Umbilical cord (tissue), 2 donors: Measurements from ENCODE around the gene BCAP31. TPM values are rescaled to one million over a fixed set of nuclear protein-coding genes. Genes with fewer than 3 reads are reported as not detected.
"Not testable (repeated sequence)": the region's sequence is repeated elsewhere in the genome, so short reads cannot be mapped to it uniquely, and the experiment has no call there.

Experiments
- DNase-seq: peaks from one replicate; pipeline ENCODE4 v3.0.0-alpha.2; 2015; ENCODE audit warnings: low spot score
- total RNA-seq: library from RNA; depleted of rRNA; stranded (reverse); fragments of >200 nt; gene quantifications from one replicate; pipeline ENCODE4 v1.2.3, GENCODE V29; 2014; ENCODE audit warnings: low replicate concordance; ENCODE audit not compliant: insufficient read depth

The BCAP31 gene
- total RNA-seq, 1 donor from 2014 or later, result 58.5 TPM

GRCh38 chrX:153694687-153695270 is 29.4 kb downstream of the BCAP31 start:
- no peak for DNase-seq

- not testable (repeated sequence) for DNase-seq
Measured at GRCh38 chrX:153694256-153694655, 29.9 kb downstream of the BCAP31 start.

- DNase-seq, result peak; percentile 25
Measured at GRCh38 chrX:153693216-153694086, 30.7 kb downstream of the BCAP31 start.

GRCh38 chrX:153692611-153693156 is 31.5 kb downstream of the BCAP31 start:
- DNase-seq, result no peak

GRCh38 chrX:153692003-153692402 is 32.2 kb downstream of the BCAP31 start:
- DNase-seq, result no peak

DNA sequence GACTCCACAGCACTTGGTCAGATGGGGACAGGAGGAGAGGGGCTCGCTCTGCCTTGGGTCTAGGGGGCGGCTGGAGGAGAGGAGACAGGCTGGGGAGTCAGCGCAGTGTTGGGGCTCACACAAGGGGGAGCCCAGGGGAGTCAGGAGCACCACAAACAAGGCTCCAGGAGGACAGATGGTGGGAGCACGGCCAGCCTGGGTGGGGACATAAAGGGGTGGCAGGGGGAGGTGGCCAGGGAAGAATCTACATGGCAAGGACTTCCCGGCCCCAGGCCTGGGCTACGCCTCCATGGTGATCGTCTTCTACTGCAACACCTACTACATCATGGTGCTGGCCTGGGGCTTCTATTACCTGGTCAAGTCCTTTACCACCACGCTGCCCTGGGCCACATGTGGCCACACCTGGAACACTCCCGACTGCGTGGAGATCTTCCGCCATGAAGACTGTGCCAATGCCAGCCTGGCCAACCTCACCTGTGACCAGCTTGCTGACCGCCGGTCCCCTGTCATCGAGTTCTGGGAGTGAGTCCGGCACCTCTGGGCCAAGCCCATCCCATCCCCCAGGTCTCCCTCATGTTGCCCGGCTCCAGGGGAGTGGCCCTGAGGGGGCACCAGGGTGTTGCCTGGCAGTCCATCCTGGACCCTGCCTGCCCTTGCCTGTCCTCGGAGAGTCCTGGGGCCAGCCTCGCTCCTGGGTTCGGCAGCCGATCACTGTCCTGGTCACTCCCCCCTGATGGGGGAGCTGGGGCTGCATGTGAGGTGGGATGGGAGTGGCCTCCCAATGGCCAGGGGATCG is 33.0 kb downstream of the BCAP31 start:
- DNase-seq, result not testable (repeated sequence)

GRCh38 chrX:153690466-153690865 is 33.7 kb downstream of the BCAP31 start:
- DNase-seq, result no peak

DNA sequence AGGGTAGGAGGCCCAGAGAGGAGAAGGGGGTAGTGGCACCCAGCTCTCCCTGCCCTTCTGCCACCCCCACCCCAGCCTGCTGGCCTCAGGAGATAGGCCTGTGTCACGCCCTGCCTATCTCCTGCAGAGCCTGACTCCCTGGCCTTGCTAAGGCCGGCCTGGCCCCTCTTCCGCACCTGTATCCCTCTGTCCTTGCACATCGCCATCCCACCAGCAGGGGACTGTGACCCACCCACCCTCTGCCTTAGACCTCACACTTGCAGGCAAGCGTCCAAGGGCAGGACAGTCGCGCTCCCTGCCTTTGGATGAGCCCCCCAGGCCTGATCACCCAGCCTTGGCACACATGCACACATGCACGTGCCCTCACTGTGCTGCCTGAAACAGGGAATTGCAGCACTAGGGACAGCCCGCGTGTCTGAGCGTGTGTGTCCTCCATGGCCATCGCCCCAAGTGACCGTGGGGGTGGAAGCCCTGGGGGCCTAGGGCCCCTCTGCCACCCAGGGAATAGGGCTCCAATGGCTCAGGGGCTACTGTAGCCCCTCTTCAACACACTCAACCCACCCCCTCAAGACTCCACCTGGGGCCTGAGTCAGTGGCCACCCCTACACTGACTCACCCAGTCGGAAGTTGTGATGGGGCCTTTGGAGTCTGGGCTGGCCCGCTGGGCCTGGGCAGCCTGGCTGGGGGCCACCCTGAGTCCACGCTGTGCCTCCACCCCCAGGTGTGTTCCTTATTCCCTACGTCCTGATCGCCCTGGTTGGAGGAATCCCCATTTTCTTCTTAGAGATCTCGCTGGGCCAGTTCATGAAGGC is 34.3 kb downstream of the BCAP31 start:
- DNase-seq, result no peak

DNA sequence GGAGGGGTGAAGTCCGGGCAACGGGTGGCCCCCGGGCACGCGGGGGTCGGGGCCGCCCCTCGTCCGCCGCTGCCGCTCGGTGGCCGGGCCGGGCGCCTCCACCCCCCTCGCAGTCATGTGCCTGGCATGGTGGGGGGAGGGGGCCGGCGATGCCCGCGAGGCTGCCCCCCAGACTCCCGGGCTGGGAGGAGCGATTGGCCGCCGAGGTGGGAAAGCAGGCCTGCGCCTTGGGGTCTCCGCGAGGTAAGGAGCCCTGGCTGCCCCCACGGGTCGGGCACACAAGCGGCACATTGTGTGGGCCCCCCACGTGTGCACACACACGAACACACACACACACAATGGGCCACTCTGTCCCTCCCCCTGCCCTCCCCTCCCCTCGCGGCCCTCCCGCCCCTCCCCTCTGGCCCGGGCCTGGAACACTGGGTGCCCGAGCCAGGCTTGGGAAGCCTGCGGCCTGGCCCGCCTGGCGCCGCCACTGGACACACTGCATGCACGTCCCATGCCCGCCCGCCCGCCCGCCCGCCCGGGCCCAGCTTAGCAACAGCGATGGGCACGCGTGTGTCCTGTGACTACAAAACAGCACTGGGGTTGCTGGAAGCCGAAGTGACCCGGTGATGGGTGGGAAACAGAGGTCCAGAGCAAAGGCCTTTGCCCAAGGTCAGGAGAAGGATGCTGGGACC is 35.1 kb downstream of the BCAP31 start:
- no peak for DNase-seq

DNA sequence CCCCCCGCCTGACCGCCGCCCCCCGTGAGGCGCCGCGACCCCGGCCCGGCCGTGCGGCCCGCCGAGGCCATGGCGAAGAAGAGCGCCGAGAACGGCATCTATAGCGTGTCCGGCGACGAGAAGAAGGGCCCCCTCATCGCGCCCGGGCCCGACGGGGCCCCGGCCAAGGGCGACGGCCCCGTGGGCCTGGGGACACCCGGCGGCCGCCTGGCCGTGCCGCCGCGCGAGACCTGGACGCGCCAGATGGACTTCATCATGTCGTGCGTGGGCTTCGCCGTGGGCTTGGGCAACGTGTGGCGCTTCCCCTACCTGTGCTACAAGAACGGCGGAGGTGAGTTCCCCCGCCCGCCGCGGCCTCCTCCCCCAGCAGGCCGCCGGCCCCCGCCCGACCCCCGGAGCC is 35.7 kb downstream of the BCAP31 start:
- DNase-seq, result no peak

DNA sequence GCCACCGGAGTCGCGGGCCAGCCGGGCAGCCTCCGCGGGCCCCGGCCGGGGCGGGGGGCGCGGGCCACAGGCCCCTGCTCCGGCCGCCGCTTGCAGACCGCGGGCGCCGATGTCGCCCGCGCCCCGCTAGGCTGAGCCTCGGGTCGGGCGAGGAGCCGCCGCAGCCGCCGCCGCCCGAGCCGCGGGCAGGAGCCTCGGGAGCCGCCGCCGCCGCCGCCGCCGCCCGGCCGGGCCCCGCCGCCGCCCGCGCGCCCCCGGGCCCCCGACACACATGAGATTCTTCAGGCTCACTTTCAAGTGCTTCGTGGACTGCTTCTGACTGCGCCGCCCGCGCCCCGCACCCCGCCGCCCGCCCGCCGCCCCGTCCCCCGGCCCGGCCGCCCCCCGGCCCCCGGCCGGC is 36.1 kb downstream of the BCAP31 start:
- DNase-seq, result no peak

- DNase-seq, result peak; percentile 53
Measured at GRCh38 chrX:153687121-153688039, 36.8 kb downstream of the BCAP31 start, which contains the start of gene SLC6A8. Gene SLC6A8 (plus strand): TSS chrX:153687926. CDS start chrX:153688575, 649 bp downstream.

GRCh38 chrX:153686711-153687110 is 37.5 kb downstream of the BCAP31 start:
- DNase-seq, result peak; percentile 54

GRCh38 chrX:153685751-153686696 is 38.2 kb downstream of the BCAP31 start:
- DNase-seq, result no peak

DNA sequence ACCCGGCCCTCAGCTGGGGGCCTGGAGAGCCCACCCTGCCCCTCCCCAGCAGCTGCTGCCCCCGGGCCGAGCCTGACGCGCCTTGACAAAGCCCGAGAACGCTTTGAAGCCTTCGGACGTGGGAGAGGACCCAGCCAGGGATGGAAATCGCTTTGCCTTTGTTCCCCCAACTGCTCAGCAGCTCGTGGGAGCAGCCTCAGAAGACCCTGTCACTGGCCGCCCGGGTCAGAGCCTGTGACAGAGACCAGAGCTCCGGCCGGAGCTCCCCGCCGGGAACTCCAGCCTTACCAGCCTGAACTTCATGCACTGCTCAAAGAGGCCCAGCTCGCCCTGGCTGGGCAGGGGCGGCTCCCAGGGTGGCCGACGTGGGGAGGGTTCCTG is 39.0 kb downstream of the BCAP31 start:
- no peak for DNase-seq

DNA sequence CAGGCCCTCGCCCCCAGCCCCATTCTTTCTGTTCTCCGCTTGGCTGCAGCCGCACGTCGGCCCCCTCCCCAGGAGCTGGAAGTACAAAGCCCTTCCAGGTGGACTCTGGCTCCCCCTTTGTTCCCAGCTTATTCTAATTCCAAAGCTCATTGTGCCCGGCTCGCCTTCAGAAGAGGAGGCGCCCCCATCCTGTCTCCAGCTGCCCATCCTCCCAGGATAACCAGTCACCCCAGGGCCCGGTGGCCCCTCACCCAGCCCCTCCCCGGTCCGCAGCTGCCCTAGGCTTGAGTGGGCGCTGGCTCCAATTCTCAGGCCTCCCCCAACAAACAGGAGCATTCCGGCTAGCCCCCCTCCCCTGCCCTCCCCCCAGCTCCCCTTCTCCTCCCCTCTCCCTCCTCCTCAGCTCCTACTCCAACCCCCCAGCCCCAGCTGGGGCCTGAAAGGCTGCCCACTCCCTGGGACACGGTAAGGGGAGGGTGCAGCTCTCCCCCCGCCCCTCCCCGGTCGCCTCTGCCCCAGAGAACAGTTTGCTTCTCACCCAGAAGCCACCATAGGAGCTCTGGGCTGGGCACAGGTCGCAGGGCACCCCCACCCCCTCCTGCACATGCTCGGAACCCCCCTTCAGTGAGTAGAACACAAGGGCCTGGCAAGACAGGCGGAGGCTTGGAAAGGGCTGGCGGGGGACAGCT is 39.6 kb downstream of the BCAP31 start:
- no peak for DNase-seq

DNA sequence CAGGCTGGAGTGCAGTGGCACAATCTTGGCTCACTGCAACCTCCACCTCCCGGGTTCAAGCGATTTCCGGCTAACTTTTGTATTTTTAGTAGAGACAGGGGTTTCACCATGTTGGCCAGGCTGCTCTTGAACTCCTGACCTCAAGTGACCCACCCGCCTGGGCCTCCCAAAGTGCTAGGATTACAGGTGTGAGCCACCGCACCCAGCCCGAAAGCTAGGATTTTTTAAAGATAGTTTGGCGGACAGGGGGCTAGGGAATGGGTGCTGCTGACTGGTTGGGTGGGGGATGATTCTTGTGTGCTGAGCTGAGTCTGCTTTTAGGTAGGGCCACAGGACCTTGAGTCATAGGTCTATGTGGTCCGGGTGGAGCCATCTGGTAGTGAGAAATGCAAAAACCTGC is 40.7 kb downstream of the BCAP31 start:
- not testable (repeated sequence) for DNase-seq

DNA sequence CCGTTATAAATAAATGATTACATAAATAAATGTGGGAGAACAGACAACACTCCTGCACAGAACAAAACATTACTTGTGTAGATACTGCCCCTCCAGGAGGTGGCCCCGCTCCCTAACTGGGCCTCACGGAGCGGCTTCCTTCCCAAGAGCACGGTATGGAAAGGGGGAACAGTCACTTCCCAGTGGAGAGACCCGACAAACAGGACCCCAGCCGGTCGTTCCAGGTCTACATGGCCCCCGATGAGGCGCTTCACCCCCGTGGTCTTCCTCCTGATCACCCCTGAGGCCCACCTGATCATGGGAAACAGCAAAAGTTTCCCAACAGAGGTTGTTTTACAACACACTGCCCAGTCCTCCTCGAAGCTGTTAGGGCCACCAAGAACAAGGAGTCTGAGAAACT is 43.0 kb downstream of the BCAP31 start:
- DNase-seq, result no peak
